Measurements from ENCODE around the gene AMHR2.
"Not testable (repeated sequence)": the region's sequence is repeated elsewhere in the genome, so short reads cannot be mapped to it uniquely, and the experiment has no call there.

DNA sequence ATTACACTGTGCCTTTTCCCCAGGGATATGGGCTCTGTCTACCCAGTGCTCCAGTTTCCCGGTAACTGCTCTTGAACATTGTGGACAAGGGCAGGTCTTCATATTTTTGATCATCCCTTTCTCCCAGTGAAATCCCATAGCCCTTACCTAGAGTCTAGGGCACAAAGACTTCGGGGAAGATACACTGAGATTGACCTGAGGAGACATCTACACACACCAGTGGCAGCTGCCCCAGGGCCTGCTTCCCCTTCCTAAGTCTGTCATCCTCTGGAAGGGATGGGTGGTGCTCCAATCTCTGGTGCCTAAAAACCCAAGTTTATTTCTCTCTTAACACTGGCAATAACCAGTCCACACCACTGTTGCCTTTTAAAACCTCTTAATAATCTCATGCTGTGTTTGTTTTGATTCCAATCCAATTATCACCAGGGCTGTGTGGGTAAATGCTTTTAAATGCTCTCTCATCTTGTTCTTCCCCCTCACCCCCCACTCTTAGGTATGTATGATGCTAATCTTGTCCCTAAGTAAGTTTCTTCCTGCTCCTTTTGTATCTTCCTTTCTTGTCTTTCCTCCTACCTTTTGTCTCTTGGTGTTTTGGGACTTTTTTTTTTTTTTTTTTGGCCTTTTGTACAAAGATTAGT is 7.8 kb upstream of the AMHR2 start:
- TF ChIP-seq, protein P1, sequence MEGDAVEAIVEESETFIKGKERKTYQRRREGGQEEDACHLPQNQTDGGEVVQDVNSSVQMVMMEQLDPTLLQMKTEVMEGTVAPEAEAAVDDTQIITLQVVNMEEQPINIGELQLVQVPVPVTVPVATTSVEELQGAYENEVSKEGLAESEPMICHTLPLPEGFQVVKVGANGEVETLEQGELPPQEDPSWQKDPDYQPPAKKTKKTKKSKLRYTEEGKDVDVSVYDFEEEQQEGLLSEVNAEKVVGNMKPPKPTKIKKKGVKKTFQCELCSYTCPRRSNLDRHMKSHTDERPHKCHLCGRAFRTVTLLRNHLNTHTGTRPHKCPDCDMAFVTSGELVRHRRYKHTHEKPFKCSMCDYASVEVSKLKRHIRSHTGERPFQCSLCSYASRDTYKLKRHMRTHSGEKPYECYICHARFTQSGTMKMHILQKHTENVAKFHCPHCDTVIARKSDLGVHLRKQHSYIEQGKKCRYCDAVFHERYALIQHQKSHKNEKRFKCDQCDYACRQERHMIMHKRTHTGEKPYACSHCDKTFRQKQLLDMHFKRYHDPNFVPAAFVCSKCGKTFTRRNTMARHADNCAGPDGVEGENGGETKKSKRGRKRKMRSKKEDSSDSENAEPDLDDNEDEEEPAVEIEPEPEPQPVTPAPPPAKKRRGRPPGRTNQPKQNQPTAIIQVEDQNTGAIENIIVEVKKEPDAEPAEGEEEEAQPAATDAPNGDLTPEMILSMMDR (IDR thresholded peaks at IDR 0.05), result not testable (repeated sequence)
- not testable (repeated sequence) for TF ChIP-seq POLR2A (IDR thresholded peaks at IDR 0.05)

Measured in heart left ventricle (tissue), 13 donors.